Nephron progenitor cell (in vitro differentiated cells): ENCODE measurements around the gene SDK2.
A peak's percentile ranks its signal among the peaks of the same experiment; 100 is the strongest.

ENCODE experiments used
- DNase-seq: peaks from one replicate; pipeline ENCODE4 v3.0.0; 2021
- H3K27ac Mint-ChIP-seq: 2 replicates; pipeline ENCODE4 v1.8.0; 2021; ENCODE audit warnings: mild to moderate bottlenecking, moderate library complexity, mixed read lengths
- H3K27me3 Mint-ChIP-seq: 2 replicates; pipeline ENCODE4 v1.8.0; 2021; ENCODE audit warnings: mild to moderate bottlenecking, low read depth, mixed read lengths; ENCODE audit not compliant: poor library complexity
- H3K36me3 Mint-ChIP-seq: 2 replicates; pipeline ENCODE4 v1.8.0; 2021; ENCODE audit warnings: low read depth, mixed read lengths
- H3K4me1 Mint-ChIP-seq: 2 replicates; pipeline ENCODE4 v1.8.0; 2021; ENCODE audit warnings: mixed read lengths
- H3K4me3 Mint-ChIP-seq: 2 replicates; pipeline ENCODE4 v1.8.0; 2021; ENCODE audit warnings: mild to moderate bottlenecking, moderate library complexity, mixed read lengths
- H3K9me3 Mint-ChIP-seq: 2 replicates; pipeline ENCODE4 v1.8.0; 2021; ENCODE audit warnings: mild to moderate bottlenecking, moderate library complexity, mixed read lengths
- TF ChIP-seq, protein P1 (sequence below): fragments of 200-600 bp; sonication (generic); IDR thresholded peaks from 2 replicates; pipeline ENCODE4 v1.5.0; 2021; ENCODE audit warnings: antibody characterized with exemption

SDK2 gene

GRCh38 chr17:73635101-73635817, 9.0 kb downstream of the SDK2 start:
- peaks cover 43% of the 10 kb centered on the region for H3K4me1 Mint-ChIP-seq

GRCh38 chr17:73634629-73635028, 9.6 kb downstream of the SDK2 start:
- no peaks in the 10 kb centered on the region for H3K9me3 Mint-ChIP-seq
- no peak overlapping the region for H3K27ac Mint-ChIP-seq
- H3K36me3 Mint-ChIP-seq: peaks cover 9% of the 10 kb centered on the region
- peaks cover 37% of the 10 kb centered on the region for H3K4me1 Mint-ChIP-seq
- TF ChIP-seq, protein P1, sequence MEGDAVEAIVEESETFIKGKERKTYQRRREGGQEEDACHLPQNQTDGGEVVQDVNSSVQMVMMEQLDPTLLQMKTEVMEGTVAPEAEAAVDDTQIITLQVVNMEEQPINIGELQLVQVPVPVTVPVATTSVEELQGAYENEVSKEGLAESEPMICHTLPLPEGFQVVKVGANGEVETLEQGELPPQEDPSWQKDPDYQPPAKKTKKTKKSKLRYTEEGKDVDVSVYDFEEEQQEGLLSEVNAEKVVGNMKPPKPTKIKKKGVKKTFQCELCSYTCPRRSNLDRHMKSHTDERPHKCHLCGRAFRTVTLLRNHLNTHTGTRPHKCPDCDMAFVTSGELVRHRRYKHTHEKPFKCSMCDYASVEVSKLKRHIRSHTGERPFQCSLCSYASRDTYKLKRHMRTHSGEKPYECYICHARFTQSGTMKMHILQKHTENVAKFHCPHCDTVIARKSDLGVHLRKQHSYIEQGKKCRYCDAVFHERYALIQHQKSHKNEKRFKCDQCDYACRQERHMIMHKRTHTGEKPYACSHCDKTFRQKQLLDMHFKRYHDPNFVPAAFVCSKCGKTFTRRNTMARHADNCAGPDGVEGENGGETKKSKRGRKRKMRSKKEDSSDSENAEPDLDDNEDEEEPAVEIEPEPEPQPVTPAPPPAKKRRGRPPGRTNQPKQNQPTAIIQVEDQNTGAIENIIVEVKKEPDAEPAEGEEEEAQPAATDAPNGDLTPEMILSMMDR: no peak
- H3K4me3 Mint-ChIP-seq: no peak overlapping the region
- no peak for DNase-seq
- no peaks in the 10 kb centered on the region for H3K27me3 Mint-ChIP-seq

More at GRCh38 chr17:73635101-73635817, 9.0 kb downstream of the SDK2 start:
- peak overlapping the region; percentile 18 for H3K27ac Mint-ChIP-seq
- H3K36me3 Mint-ChIP-seq: peaks cover 9% of the 10 kb centered on the region
- no peak for DNase-seq
- H3K27me3 Mint-ChIP-seq: no peaks in the 10 kb centered on the region
- TF ChIP-seq, protein P1: no peak
- no peak overlapping the region for H3K4me3 Mint-ChIP-seq
- H3K9me3 Mint-ChIP-seq: no peaks in the 10 kb centered on the region

- TF ChIP-seq, protein P1: no peak
- Mint-ChIP-seq H3K27ac (no peak overlapping the region), H3K9me3 (no peaks in the 10 kb centered on the region), H3K27me3 (no peaks in the 10 kb centered on the region), H3K4me1 (peaks cover 34% of the 10 kb centered on the region), H3K4me3 (no peak overlapping the region), H3K36me3 (peaks cover 9% of the 10 kb centered on the region)
- no peak for DNase-seq
Measured at GRCh38 chr17:73633736-73634135, 10.5 kb downstream of the SDK2 start.

DNA sequence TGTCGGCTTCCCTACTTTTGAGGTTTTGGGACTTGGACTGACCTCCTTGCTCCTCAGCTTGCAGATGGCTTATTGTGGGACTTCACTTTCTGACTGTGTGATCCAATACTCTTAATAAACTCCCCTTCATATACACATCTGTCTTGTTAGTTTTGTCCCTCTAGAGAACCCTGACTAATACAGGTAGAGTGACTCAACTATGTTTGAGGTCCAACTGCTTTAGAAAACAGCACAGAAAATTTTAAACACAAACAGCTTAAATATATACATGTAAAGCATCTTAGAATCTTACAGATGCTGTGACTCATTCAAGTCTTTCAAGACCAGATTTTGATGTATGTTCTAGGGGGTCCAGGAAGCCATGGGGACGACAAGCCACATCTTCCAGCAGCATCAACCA, 11.7 kb downstream of the SDK2 start:
- H3K4me1 Mint-ChIP-seq: peaks cover 23% of the 10 kb centered on the region
- H3K27ac Mint-ChIP-seq: no peak overlapping the region
- no peaks in the 10 kb centered on the region for H3K9me3 Mint-ChIP-seq
- H3K4me3 Mint-ChIP-seq: no peak overlapping the region
- no peak for DNase-seq
- TF ChIP-seq, protein P1: no peak
- peaks cover 6% of the 10 kb centered on the region for H3K36me3 Mint-ChIP-seq
- no peaks in the 10 kb centered on the region for H3K27me3 Mint-ChIP-seq

- TF ChIP-seq, protein P1: no peak
- DNase-seq: no peak
- Mint-ChIP-seq H3K27ac (peak overlapping the region; percentile 59), H3K4me1 (peaks cover 33% of the 10 kb centered on the region), H3K36me3 (peaks cover 7% of the 10 kb centered on the region), H3K4me3 (no peak overlapping the region), H3K27me3 (no peaks in the 10 kb centered on the region), H3K9me3 (no peaks in the 10 kb centered on the region)
Measured at GRCh38 chr17:73630965-73631595, 13.2 kb downstream of the SDK2 start.

GRCh38 chr17:73630531-73630930, 13.7 kb downstream of the SDK2 start:
- Mint-ChIP-seq H3K9me3 (no peaks in the 10 kb centered on the region), H3K4me3 (no peak overlapping the region), H3K27ac (no peak overlapping the region), H3K36me3 (peaks cover 5% of the 10 kb centered on the region), H3K4me1 (peaks cover 33% of the 10 kb centered on the region), H3K27me3 (no peaks in the 10 kb centered on the region)
- DNase-seq: no peak
- TF ChIP-seq, protein P1: no peak
